Effector CD8-positive, alpha-beta T cell (primary cell): ENCODE data around the gene NPC1L1.

Experiments
- DNase-seq: peaks from one replicate; lab custom pipeline; 2025; lab: John Stamatoyannopoulos, UW

Gene NPC1L1

DNA sequence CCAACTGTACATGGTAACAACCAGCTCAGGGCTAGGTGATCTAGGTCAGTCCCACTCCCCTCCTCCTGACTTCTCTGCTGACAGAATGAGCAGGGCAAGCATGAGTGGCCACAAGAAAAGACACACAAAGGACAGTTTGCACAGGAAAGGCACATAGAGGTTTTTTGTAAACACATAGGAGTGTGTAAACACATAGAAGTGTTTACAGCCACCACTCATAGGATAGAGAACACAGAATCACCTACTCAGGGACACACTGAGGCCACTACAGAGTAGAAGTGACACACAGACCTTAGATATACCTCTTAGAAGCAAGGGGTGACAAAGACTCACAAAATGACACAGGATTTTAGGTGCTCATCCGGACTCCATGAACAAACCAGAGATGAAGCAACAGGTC lies 69.7 kb downstream of the NPC1L1 start:
- DNase-seq: no peak

DNA sequence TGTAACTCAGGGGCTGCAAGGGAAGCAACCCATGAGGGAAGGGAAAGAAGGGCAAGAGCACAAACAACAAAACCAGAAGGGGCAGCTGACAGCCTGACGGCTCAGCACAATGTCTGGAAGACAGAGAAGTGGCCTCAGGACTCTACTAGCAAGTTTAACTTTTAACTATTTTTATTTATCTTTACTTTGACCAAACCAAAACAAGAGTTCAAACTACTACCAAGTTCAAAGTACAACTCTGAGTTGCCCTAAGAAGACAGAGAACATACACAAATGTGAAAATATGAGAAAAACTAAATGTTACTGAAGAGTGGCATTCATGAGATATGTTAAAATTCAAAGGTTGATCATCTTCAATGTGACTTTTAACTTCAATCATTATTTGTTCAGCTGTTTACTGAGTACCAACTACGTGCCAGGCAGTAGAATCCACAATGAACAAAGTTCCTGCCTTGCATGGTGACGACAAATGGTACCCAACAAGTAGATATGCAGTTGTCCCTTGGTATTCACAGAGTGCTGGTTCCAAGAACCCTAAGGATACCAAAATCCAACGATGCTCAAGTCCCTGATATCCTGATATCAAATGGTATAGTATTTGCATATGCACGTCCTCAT lies 70.4 kb downstream of the NPC1L1 start:
- DNase-seq: no peak

DNA sequence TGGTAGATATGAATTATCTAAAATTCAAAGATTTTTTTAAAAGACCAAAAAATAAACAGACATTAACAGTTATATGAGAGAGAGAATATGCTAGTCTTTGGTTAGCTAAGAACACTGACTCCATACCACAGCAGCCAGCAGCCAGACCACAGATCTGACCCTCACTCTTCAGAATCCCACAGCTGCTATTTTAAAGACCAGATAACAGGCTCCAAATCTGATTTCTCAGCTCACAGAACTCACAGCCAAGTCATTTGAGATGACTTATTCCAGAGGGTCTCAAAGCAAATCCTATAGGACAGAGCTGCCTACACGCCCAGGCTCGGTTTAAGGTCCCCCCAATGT lies 71.0 kb downstream of the NPC1L1 start:
- DNase-seq: no peak

DNA sequence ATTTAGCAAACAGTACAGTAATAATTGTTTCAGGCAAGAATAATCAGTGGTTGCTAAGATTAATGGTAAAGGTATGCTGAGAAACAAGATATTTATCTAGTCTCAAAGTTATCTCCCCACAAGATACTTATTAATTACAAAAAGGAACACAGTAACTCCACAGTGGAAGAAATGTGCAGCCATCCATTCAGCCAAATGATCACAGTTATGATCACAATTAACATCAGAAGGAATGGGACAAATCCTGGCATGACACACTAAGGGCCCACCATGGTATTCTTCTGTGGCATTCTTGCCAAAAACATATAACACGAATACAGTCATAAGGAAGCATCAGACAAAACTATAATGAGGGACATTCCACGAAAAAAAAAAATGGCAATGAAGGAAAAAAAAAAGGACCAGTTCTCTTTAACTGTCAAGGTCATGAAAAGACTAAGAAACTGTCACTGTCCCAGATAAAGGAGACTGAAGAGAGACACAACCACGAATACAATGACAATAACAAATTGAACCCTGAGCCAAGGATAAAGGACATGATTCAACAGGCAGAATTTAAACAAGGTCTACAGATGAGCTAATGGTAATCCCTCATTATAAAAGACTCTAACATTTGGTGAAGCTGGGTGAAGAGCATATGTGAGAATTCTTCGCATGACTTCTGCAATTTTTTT lies 71.5 kb downstream of the NPC1L1 start:
- DNase-seq: no peak

DNA sequence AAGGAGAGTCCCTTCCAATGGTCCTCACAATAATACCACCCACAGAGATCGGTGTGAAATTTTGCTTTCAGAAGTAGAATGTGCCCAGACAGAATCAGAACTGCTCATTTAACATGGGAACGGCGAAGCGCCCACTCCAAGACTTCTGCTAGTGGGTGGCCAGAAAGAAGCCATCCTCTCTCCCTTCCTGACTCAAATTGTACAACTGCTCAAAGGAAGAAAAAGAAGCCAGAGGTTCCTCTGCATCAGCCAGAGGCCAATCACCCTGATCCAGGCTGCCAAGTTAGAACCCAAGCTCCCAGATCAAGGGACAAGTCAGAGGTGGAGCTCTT lies 73.9 kb downstream of the NPC1L1 start:
- no peak for DNase-seq

DNA sequence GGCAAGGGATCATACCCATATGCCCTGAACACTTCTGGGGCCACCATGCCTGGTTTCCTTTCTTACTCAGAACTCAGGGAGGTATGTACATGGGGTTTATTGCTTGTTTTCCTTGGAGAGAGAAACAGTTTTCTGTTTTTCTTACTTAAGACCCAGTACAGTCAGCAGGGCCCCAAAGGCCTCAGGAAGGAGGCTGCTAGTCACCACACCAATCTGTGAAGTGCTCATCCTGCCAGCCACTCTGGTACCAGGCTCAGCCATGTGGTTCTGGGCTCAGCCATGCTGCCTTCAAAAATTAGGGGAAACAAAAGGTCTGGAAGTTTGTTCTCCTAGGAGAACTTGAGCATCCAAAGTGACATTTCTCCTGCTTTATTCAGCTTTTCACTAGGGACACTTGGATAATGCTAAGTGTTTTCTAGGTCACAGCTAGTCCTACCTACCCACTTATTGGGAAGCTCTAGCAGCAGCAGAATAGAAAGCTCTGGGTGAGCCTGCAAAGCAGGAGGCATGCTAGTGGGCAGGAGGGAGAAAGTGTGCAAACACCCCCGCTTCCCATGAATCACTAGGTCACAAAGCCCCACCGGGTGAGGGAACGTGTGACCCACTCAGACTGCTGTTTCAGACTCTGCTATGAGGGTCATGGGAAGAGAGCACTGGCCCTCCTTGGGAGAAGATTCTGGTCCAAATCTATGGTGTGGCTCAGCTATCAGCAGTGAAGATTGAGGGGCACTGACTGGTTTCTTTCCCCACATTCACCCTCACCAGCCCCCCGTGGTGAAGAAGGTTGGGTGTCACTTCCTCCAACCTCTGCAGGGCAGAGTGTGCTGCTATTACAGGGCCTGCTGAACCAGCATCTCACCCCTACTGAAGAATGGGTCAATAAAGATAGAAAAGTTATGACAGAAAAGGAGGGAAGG lies 74.6 kb downstream of the NPC1L1 start:
- no peak for DNase-seq

DNA sequence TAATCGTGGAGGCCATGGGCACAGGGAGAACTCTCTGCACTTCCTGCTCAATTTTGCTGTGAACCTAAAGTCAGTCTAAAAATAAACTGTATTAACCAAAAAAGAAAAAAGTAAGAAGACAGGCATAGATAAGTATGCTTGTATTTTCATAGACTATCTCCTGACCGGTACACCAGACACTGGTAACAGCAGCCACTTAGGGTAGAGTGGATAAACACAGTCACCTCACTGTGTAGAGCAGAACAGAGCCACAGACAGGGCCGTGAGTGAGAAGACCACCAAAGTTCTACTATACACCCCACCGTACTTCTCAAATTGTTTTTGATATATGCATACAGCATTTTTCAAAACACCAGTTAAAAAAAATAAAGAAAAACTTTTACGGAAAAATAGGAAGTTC lies 75.6 kb downstream of the NPC1L1 start:
- DNase-seq: no peak

DNA sequence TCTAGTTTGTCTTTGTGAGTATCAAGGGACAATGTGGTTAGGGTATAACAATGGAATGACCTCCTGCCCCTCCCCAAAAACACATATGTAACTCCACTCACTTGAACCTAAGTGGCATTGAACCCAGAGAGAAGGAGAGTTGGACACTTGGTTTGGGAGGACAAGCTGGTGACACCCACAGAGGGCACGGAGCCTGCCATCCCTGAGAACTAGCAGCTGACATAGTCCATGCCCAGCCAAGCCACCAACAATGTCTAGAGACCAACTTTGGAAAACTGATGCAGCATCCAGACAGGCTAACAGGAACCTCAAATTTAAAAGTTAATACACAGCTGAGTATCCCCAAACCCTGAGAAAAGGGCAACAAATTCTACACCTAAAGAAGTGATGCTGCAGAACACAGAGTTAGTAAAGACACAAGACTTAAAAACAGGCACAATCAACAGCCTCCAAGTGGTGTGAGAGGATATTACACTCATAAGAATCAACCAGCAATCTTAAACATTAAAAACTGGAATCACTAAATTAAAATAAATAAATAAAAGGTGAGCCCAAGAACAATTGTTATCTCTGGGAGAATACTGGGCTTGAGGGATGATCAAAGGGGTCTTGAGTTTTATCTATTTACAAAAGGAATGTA lies 77.8 kb downstream of the NPC1L1 start:
- DNase-seq: no peak
